ENCODE measurements around the gene ITM2A. TPM values are rescaled to one million over a fixed set of nuclear protein-coding genes. Genes with fewer than 3 reads are reported as not detected.

Gene ITM2A
- 1.6 TPM in 1 of 2 replicates, not detected in the other for total RNA-seq (2014; rRNA removed; shearing (Covaris generic))

- no peak for DNase-seq (ENCODE audit: low spot score)
Observed at GRCh38 chrX:79366873-79367749, at the start of gene ITM2A. Gene ITM2A, minus strand, starts transcription at chrX:79367334. Its CDS starts 119 bp downstream, at chrX:79367215.

GRCh38 chrX:79415056-79415455 is 47.9 kb upstream of the ITM2A start:
- no peak for DNase-seq (ENCODE audit: low spot score)

- DNase-seq (ENCODE audit: low spot score), result no peak
Observed at GRCh38 chrX:79413963-79414362, 46.8 kb upstream of the ITM2A start.

- peak; percentile 14 for DNase-seq (ENCODE audit: low spot score)
Observed at GRCh38 chrX:79412972-79413371, 45.8 kb upstream of the ITM2A start.

- DNase-seq (ENCODE audit: low spot score), result no peak
Observed at GRCh38 chrX:79412166-79412565, 45.0 kb upstream of the ITM2A start.

- no peak for DNase-seq (ENCODE audit: low spot score)
Observed at GRCh38 chrX:79409657-79410056, 42.5 kb upstream of the ITM2A start.

GRCh38 chrX:79408623-79409322 is 41.6 kb upstream of the ITM2A start:
- no peak for DNase-seq (ENCODE audit: low spot score)

- no peak for DNase-seq (ENCODE audit: low spot score)
Observed at GRCh38 chrX:79400623-79401022, 33.5 kb upstream of the ITM2A start.

GRCh38 chrX:79375340-79375739 is 8.2 kb upstream of the ITM2A start:
- DNase-seq (ENCODE audit: low spot score), result no peak

GRCh38 chrX:79371640-79372039 is 4.5 kb upstream of the ITM2A start:
- DNase-seq (ENCODE audit: low spot score), result no peak

GRCh38 chrX:79371101-79371500 is 4.0 kb upstream of the ITM2A start:
- no peak for DNase-seq (ENCODE audit: low spot score)

GRCh38 chrX:79369871-79370270 is 2.7 kb upstream of the ITM2A start:
- DNase-seq (ENCODE audit: low spot score), result no peak

- DNase-seq (ENCODE audit: low spot score), result no peak
Observed at GRCh38 chrX:79368441-79368840, 1.3 kb upstream of the ITM2A start.

GRCh38 chrX:79367907-79368306 is 773 bp upstream of the ITM2A start:
- DNase-seq (ENCODE audit: low spot score), result no peak

GRCh38 chrX:79366556-79366872 is 620 bp downstream of the ITM2A start:
- no peak for DNase-seq (ENCODE audit: low spot score)

- DNase-seq (ENCODE audit: low spot score), result no peak
Observed at GRCh38 chrX:79365591-79365990, 1.5 kb downstream of the ITM2A start.

- DNase-seq (ENCODE audit: low spot score), result no peak
Observed at GRCh38 chrX:79364306-79364705, 2.8 kb downstream of the ITM2A start.

- DNase-seq (ENCODE audit: low spot score), result no peak
Observed at GRCh38 chrX:79361192-79361870, 5.8 kb downstream of the ITM2A start.

- DNase-seq (ENCODE audit: low spot score), result no peak
Observed at GRCh38 chrX:79336869-79337815, 30.0 kb downstream of the ITM2A start.

GRCh38 chrX:79330022-79330421 is 37.1 kb downstream of the ITM2A start:
- no peak for DNase-seq (ENCODE audit: low spot score)

- DNase-seq (ENCODE audit: low spot score), result peak; percentile 6
Observed at GRCh38 chrX:79325263-79325958, 41.7 kb downstream of the ITM2A start.
